Spleen (tissue), 11 donors: ENCODE data around the gene NTNG1. TPM values are rescaled to one million over a fixed set of nuclear protein-coding genes. Genes with fewer than 3 reads are reported as not detected.

Experiments
- DNase-seq: peaks from one replicate; pipeline ENCODE4 v3.0.0-alpha.2; 2020
- H3K27ac ChIP-seq, 8 donors: fragments of 200-600 bp; sonication (generic) in 7 of 8; 1 replicate in 4 of 8; 2 replicates in 4 of 8; pipeline versions ENCODE4 v1.5.0 to v1.8.0; 2016 to 2021; ENCODE audit warnings: inconsistent platforms in 4 of 8, mild to moderate bottlenecking in 4 of 8, moderate library complexity in 1 of 8
- H3K27me3 ChIP-seq, 7 donors: fragments of 200-600 bp; sonication (generic) in 6 of 7; replicated peaks in 1 of 7; 1 replicate in 4 of 7; 2 replicates in 3 of 7; pipeline versions ENCODE4 v1.5.0 to v1.8.0; 2016 to 2021; ENCODE audit warnings: inconsistent platforms in 3 of 7, mild to moderate bottlenecking in 1 of 7
- H3K36me3 ChIP-seq, 6 donors: fragments of 200-600 bp; sonication (generic) in 5 of 6; 1 replicate in 4 of 6; 2 replicates in 2 of 6; pipeline versions ENCODE4 v1.5.0 to v1.8.0; 2016 to 2021; ENCODE audit warnings: inconsistent platforms in 2 of 6
- H3K4me1 ChIP-seq, 6 donors: fragments of 200-600 bp; sonication (generic) in 5 of 6; 1 replicate in 3 of 6; 2 replicates in 3 of 6; pipeline versions ENCODE4 v1.5.0 to v1.8.0; 2016 to 2021; ENCODE audit warnings: inconsistent platforms in 3 of 6
- H3K4me3 ChIP-seq, 8 donors: fragments of 200-600 bp; sonication (generic) in 7 of 8; 1 replicate in 4 of 8; 2 replicates in 4 of 8; pipeline versions ENCODE4 v1.5.0 to v1.8.0; 2016 to 2021; ENCODE audit warnings: inconsistent platforms in 4 of 8, mild to moderate bottlenecking in 4 of 8, moderate library complexity in 2 of 8
- H3K9me3 ChIP-seq, 8 donors: fragments of 200-600 bp; sonication (generic) in 7 of 8; 1 replicate in 4 of 8; 2 replicates in 4 of 8; pipeline versions ENCODE4 v1.5.0 to v1.8.0; 2016 to 2021; ENCODE audit warnings: inconsistent platforms in 4 of 8
- POLR2A ChIP-seq, 3 donors: fragments of 450-650 bp; IDR thresholded peaks; one replicate each; pipeline ENCODE4 v1.5.1; 2017; ENCODE audit warnings: antibody characterized with exemption in 3 of 3, mild to moderate bottlenecking in 1 of 3
- POLR2AphosphoS5 ChIP-seq, 3 donors: sonication (generic); formaldehyde crosslinking; IDR thresholded peaks; one replicate each; pipeline ENCODE4 v1.5.1; 2017; ENCODE audit warnings: antibody characterized with exemption in 3 of 3
- WGBS, 5 donors: extraction: QIAGEN DNeasy Blood & Tissue Kit in 3 of 5; methylation state at CpG; one replicate each; pipeline versions ENCODE4 v1.1.5 to v1.1.7; 2013 to 2018; 5-methylcytosine and 5-hydroxymethylcytosine counted together
- intact Hi-C: fragments of 100-400 bp; cut with DNase I; formaldehyde crosslinking; loops from one replicate; pipeline ENCODE4 v1.15.0; 2023; ENCODE audit warnings: low total_unique reads
- polyA plus RNA-seq, 3 donors: library from polyadenylated mRNA; stranded (reverse); fragments of 200-250 nt; gene quantifications; one replicate each; pipeline ENCODE4 v1.2.1, GENCODE V29; 2013
- total RNA-seq, 7 donors: library from RNA; depleted of rRNA in 3 of 7; stranded (reverse); fragments of >200 nt in 3 of 7; fragmentation: NEBNext Ultra II Directional in 4 of 7; extraction: Animal tissue kit (Norgen Biotek cat#: 25700) in 4 of 7; gene quantifications; one replicate each; pipeline versions ENCODE4 v1.1.0 to v1.2.1, GENCODE V29; 2016 to 2021
- TF ChIP-seq, protein P1 (sequence below), 11 experiments: fragments of 200-600 bp in 7 of 11; fragments of 450-650 bp in 4 of 11; sonication (generic) in 4 of 11; IDR thresholded peaks in 8 of 11; conservative IDR thresholded peaks in 3 of 11; 1 replicate in 7 of 11; 2 replicates in 4 of 11; pipeline versions ENCODE4 v1.4.0 to v1.8.0; 2016 to 2021; ENCODE audit warnings: antibody characterized with exemption in 11 of 11, inconsistent platforms in 4 of 11, mild to moderate bottlenecking in 1 of 11
- donor health status: healthy with polysubstance abuse.
- donor health status: DM: no; HTN: no; CAD: no; lungs with moderate emphysema.
- donor health status: DM: no; HTN: no; CAD: no.
- donor health status: Bipolar disorder and iron deficiency.
- donor health status: healthy.
- donor health status: DM: no; HTN: no; CAD: no.
- donor health status: DM: yes; HTN: yes; CAD: no.

NTNG1 gene
- total and polyA plus RNA-seq, 10 donors: 0.11 to 2.0 (median 1.1) TPM

DNA sequence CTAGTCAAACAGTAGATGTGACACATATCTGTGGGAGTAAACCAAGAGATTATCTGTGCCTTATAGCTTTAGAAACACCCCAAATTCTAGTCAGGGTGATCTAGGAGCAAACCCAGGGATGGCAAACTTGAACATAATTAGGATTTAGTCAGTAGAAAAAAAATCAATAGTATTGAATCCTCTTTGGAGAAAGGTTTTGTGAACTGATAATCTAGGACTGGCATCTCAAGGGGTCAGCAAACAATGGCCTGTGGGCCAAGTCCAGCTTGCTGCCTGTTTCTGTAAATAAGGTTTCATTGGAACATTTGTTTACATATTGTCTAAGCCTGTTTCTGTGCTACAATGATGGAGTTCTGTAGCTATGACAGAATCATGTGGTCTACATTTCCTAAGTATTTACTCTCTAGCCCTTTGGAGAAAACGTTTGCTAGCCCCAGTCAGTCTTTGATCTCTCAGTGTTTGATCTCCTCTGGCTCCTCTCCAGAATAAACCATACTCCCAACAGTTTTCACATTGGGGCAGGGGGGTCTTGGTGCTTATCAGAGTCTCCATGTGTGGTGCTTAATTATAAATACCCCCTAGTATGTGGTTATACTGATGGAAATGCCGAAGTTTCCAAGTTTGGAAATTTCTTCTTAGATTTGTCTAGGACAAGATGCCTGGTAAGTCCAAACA, 385.8 kb downstream of the NTNG1 start:
- TF ChIP-seq POLR2A (IDR thresholded peaks at IDR 0.05) (no peak), POLR2AphosphoS5 (IDR thresholded peaks at IDR 0.05) (no peak)
- TF ChIP-seq, protein P1, sequence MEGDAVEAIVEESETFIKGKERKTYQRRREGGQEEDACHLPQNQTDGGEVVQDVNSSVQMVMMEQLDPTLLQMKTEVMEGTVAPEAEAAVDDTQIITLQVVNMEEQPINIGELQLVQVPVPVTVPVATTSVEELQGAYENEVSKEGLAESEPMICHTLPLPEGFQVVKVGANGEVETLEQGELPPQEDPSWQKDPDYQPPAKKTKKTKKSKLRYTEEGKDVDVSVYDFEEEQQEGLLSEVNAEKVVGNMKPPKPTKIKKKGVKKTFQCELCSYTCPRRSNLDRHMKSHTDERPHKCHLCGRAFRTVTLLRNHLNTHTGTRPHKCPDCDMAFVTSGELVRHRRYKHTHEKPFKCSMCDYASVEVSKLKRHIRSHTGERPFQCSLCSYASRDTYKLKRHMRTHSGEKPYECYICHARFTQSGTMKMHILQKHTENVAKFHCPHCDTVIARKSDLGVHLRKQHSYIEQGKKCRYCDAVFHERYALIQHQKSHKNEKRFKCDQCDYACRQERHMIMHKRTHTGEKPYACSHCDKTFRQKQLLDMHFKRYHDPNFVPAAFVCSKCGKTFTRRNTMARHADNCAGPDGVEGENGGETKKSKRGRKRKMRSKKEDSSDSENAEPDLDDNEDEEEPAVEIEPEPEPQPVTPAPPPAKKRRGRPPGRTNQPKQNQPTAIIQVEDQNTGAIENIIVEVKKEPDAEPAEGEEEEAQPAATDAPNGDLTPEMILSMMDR (IDR thresholded peaks at IDR 0.05 in 8 of 11, conservative IDR thresholded peaks at IDR 0.05 in 3 of 11): no peak
- peaks cover 0 to 3% (median 0%) of the 10 kb centered on the region in 6 donors for H3K4me1 ChIP-seq
- H3K36me3 ChIP-seq: no peaks in the 10 kb centered on the region
- no peak overlapping the region for H3K27ac ChIP-seq
- DNase-seq: no peak
- H3K9me3 ChIP-seq: no peaks in the 10 kb centered on the region
- H3K4me3 ChIP-seq: no peak overlapping the region
- no peaks in the 10 kb centered on the region for H3K27me3 ChIP-seq
- intact Hi-C loops: loop anchor here (5.0 kb wide), 1 partner anchor 94 kb away; no protein-coding TSS in a partner anchor
- WGBS, 5 donors: 52 to 59% (median 57%) methylated on average over 2 of the region's 2 CpGs

DNA sequence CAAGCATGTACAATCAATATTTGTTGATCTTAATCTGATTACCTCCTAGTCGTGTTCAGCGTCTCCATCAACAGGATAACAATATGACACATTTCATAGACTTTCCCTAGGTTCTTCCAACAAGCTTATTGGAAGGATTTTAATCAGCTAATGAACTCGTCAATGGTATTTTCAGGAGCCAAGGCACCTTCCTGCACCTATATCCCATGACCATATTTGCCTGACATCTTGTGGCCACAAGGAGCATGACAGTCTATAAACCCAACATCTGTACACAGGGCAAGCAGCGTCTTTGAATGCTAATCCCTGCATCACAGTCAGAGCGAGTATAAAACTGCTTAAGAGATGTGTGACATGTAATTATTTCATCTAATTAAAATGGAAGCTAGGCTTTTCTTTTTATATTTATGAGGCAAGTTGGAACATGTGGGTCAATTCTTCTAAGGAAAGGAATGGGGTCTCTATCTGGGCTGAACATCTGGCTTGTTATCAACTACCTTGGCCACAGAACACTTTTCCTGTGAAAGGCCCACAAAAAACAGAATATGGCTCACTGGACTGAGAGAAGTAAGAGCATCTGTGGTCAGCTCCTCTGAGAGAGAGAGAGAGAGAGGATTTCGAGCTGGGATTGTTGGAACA, 388.8 kb downstream of the NTNG1 start:
- no peak overlapping the region for H3K4me3 ChIP-seq
- peaks cover 0 to 3% (median 0%) of the 10 kb centered on the region in 6 donors for H3K4me1 ChIP-seq
- no peaks in the 10 kb centered on the region for H3K27me3 ChIP-seq
- H3K9me3 ChIP-seq: no peaks in the 10 kb centered on the region
- 26 to 37% (median 29%) methylated on average over 6 of the region's 6 CpGs for WGBS, 5 donors
- no peaks in the 10 kb centered on the region for H3K36me3 ChIP-seq
- intact Hi-C loops: loop anchor here (5.0 kb wide), 1 partner anchor 97 kb away; no protein-coding TSS in a partner anchor
- DNase-seq: no peak
- TF ChIP-seq POLR2A (IDR thresholded peaks at IDR 0.05) (no peak), POLR2AphosphoS5 (IDR thresholded peaks at IDR 0.05) (no peak)
- TF ChIP-seq, protein P1 (IDR thresholded peaks at IDR 0.05 in 8 of 11, conservative IDR thresholded peaks at IDR 0.05 in 3 of 11): peak; percentile 39 to 80 (median 73)
- no peak overlapping the region for H3K27ac ChIP-seq

DNA sequence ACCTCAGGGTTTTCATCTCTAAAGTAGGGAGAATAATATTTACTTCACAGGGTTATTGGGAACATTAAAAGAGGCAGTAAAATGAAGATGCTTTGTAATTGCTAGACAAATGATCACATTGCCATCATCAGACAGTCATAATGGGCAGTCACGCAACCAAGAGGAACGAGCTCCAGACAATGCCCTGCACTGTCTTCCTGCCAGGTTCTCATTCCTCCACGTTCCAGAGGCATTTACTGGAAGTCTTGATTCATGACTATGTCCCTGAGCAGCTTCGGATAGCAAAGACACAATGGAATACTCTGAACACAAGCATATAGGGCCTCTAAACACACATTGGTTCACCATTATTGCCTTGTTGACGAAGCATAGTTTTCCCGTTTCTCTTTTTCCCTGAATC, 389.7 kb downstream of the NTNG1 start:
- no peak for DNase-seq
- no peaks in the 10 kb centered on the region for H3K9me3 ChIP-seq
- H3K4me1 ChIP-seq: peaks cover 0 to 3% (median 0%) of the 10 kb centered on the region in 6 donors
- intact Hi-C loops: no loop called here
- H3K27me3 ChIP-seq: no peaks in the 10 kb centered on the region
- WGBS, 5 donors: 54 to 69% (median 59%) methylated on average over 6 of the region's 6 CpGs
- H3K27ac ChIP-seq: no peak overlapping the region
- TF ChIP-seq, protein P1 (IDR thresholded peaks at IDR 0.05 in 8 of 11, conservative IDR thresholded peaks at IDR 0.05 in 3 of 11): no peak
- TF ChIP-seq POLR2A (IDR thresholded peaks at IDR 0.05) (no peak), POLR2AphosphoS5 (IDR thresholded peaks at IDR 0.05) (no peak)
- no peaks in the 10 kb centered on the region for H3K36me3 ChIP-seq
- H3K4me3 ChIP-seq: no peak overlapping the region
